GM23248 (cell line): Measurements from ENCODE around the gene GLUL. TPM values are rescaled to one million over a fixed set of nuclear protein-coding genes. Genes with fewer than 3 reads are reported as not detected.
A peak's percentile ranks its signal among the peaks of the same experiment; 100 is the strongest.

Experiments
- DNase-seq: peaks from one replicate; pipeline ENCODE4 v3.0.0-alpha.2; 2015
- H2AFZ ChIP-seq: fragments of 200-600 bp; sonication (generic); 2 replicates; pipeline ENCODE4 v1.6.1; 2016; ENCODE audit warnings: antibody characterized with exemption
- H3F3A ChIP-seq: fragments of 200-600 bp; sonication (generic); 2 replicates; pipeline ENCODE4 v1.6.1; 2016; ENCODE audit warnings: mild to moderate bottlenecking, antibody characterized with exemption, mixed run types; ENCODE audit not compliant: insufficient read depth
- H3K27ac ChIP-seq: fragments of 200-600 bp; sonication (generic); 2 replicates; pipeline ENCODE4 v1.5.1; 2016; ENCODE audit warnings: mild to moderate bottlenecking
- H3K27me3 ChIP-seq: fragments of 200-600 bp; sonication (generic); replicated peaks from 2 replicates; pipeline ENCODE4 v1.6.1; 2016; ENCODE audit warnings: mild to moderate bottlenecking; ENCODE audit not compliant: insufficient read depth
- H3K36me3 ChIP-seq: fragments of 200-600 bp; sonication (generic); 2 replicates; pipeline ENCODE4 v1.6.1; 2016; ENCODE audit warnings: low read depth, mild to moderate bottlenecking
- H3K4me1 ChIP-seq: fragments of 200-600 bp; sonication (generic); 2 replicates; pipeline ENCODE4 v1.6.1; 2016; ENCODE audit warnings: mild to moderate bottlenecking; ENCODE audit not compliant: insufficient read depth
- H3K4me2 ChIP-seq: fragments of 200-600 bp; sonication (generic); one replicate; pipeline ENCODE4 v1.6.1; 2016; ENCODE audit warnings: mild to moderate bottlenecking; ENCODE audit not compliant: unreplicated experiment
- H3K4me3 ChIP-seq: fragments of 200-600 bp; sonication (generic); 2 replicates; pipeline ENCODE4 v1.5.1; 2016; ENCODE audit warnings: mild to moderate bottlenecking
- H3K79me2 ChIP-seq: fragments of 200-600 bp; sonication (generic); 2 replicates; pipeline ENCODE4 v1.6.1; 2016; ENCODE audit warnings: mild to moderate bottlenecking; ENCODE audit not compliant: insufficient read depth
- H3K9ac ChIP-seq: fragments of 200-600 bp; sonication (generic); 2 replicates; pipeline ENCODE4 v1.6.1; 2016; ENCODE audit warnings: mild to moderate bottlenecking
- H3K9me2 ChIP-seq: fragments of 200-600 bp; sonication (generic); 2 replicates; pipeline ENCODE4 v1.6.1; 2016; ENCODE audit warnings: mixed run types, mild to moderate bottlenecking, moderate library complexity; ENCODE audit not compliant: insufficient read depth
- H3K9me3 ChIP-seq: fragments of 200-600 bp; sonication (generic); one replicate; pipeline ENCODE4 v1.6.1; 2017; ENCODE audit warnings: low read depth
- H4K20me1 ChIP-seq: fragments of 200-600 bp; sonication (generic); 2 replicates; pipeline ENCODE4 v1.6.0; 2016; ENCODE audit not compliant: insufficient read depth
- EZH2 ChIP-seq: fragments of 200-600 bp; sonication (generic); IDR thresholded peaks from 2 replicates; pipeline ENCODE4 v1.6.1; 2018; ENCODE audit warnings: antibody characterized with exemption, mild to moderate bottlenecking; ENCODE audit not compliant: insufficient read depth, poor library complexity, severe bottlenecking
- EZH2phosphoT487 ChIP-seq: fragments of 200-600 bp; sonication (generic); IDR thresholded peaks from 2 replicates; pipeline ENCODE4 v1.6.1; 2018; ENCODE audit warnings: antibody characterized with exemption, moderate library complexity, mild to moderate bottlenecking, low read depth; ENCODE audit not compliant: insufficient read depth
- WGBS, 2 experiments: methylation state at CpG; one replicate each; pipeline ENCODE4 v1.1.6; 2015 to 2017; ENCODE audit warnings: low lambda C conversion rate in 2 of 2, low coverage in 1 of 2; ENCODE audit errors: missing lambda C conversion rate in 2 of 2; 5-methylcytosine and 5-hydroxymethylcytosine counted together
- in situ Hi-C: fragments of 300-500 bp; cut with MboI; formaldehyde crosslinking; loops from 2 replicates; pipeline ENCODE4 v1.15.0; 2020
- polyA plus RNA-seq: library from polyadenylated mRNA; unstranded; fragments of >200 nt; fragmentation: Nextera tagmentation; extraction: Ambion mirVana; gene quantifications from 2 replicates; pipeline ENCODE4 v1.2.1, GENCODE V29; 2016
- total RNA-seq: library from RNA; depleted of rRNA; stranded (reverse); fragments of >200 nt; shearing (Covaris generic); gene quantifications from 2 replicates; pipeline ENCODE4 v1.2.3, GENCODE V29; 2014

GLUL gene
- total and polyA plus RNA-seq, 2 experiments from 2014 or later = 119 to 160 TPM

DNA sequence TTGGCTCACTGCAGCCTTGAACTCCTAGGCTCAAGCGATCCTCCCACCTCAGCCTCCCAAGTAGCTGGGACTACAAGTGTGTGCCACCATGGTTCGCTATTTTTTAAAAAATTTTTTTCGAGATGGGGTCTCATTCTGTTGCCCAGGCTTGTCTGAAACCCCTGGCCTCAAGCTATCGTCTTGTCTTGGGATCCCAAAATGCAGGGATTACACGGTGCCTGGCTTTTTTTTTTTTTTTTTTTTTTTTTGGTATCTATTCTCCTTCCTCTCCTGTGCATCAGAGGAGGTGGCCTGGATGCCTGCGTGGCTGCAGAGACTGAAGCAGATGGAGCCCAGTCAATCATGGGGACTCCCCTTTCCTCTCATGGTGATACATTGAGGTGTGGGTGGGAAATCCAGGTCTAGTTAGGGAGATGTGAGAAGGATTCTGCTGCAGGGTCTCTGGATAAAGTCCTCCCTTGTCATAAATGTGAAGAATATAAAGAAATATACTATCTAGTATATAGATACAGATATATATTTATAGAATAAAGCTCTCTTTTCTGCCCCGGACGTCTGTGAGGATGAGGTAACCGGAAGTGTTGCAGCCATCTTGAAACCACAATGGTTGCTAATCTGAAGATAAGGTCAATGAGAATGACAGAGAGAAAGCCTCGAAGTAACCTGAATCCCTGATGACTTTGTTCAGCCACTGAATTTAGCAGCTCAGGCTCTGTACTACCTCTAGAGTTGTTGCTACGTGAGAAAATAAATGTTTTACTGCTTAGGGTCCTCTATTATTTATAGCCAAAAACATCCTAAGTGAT lies 38.9 kb upstream of the GLUL start:
- Histone ChIP-seq H3K9me3 (no peaks in the 10 kb centered on the region), H3K4me3 (no peak overlapping the region), H2AFZ (no peak overlapping the region), H3K9ac (no peak overlapping the region), H3K9me2 (no peaks in the 10 kb centered on the region), H3K4me1 (no peaks in the 10 kb centered on the region), H4K20me1 (no peaks in the 10 kb centered on the region), H3K27ac (no peak overlapping the region), H3K27me3 (0 out of 2 replicates have a peak, but pooled peaks cover 5% of the 10 kb centered on the region), H3K36me3 (no peaks in the 10 kb centered on the region), H3F3A (no peaks in the 10 kb centered on the region), H3K4me2 (no peak overlapping the region), H3K79me2 (no peaks in the 10 kb centered on the region)
- in situ Hi-C loops = no loop called here
- DNase-seq = no peak
- 44 to 48% methylated on average over 11 of the region's 11 CpGs for WGBS, 2 experiments
- TF ChIP-seq EZH2 (no peak), EZH2phosphoT487 (no peak)

DNA sequence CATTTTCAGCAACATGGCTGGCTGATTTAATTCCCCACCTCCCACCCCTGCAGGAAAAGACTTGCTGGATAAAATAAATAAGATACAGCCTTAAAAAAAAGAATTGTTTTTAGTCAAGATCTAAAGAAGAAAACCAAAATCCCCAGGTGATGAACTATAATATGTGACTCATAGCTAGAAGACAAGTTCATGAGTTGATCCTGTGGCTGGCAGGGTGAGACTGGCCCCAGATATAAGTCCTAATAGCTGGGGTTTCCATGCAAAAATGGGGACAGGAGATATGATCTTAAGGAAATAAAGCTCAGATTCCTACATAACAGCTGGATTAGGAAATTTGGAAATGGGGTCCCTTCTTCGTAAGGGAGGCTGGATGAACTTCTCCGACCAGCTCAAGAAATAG lies 36.5 kb upstream of the GLUL start:
- H3K79me2 ChIP-seq = no peaks in the 10 kb centered on the region
- no peaks in the 10 kb centered on the region for H3K36me3 ChIP-seq
- H3K4me3 ChIP-seq = no peak overlapping the region
- TF ChIP-seq EZH2phosphoT487 (no peak), EZH2 (no peak)
- no peak overlapping the region for H3K27ac ChIP-seq
- no peak overlapping the region for H3K9ac ChIP-seq
- in situ Hi-C loops = no loop called here
- 0 out of 2 replicates have a peak, but pooled peaks cover 7% of the 10 kb centered on the region for H3K27me3 ChIP-seq
- no peaks in the 10 kb centered on the region for H4K20me1 ChIP-seq
- H3K9me3 ChIP-seq = no peaks in the 10 kb centered on the region
- no peaks in the 10 kb centered on the region for H3F3A ChIP-seq
- no peak for DNase-seq
- no peak overlapping the region for H2AFZ ChIP-seq
- WGBS, 2 experiments = 63 to 85% methylated on average over 2 of the region's 2 CpGs
- no peak overlapping the region for H3K4me2 ChIP-seq
- no peaks in the 10 kb centered on the region for H3K4me1 ChIP-seq
- no peaks in the 10 kb centered on the region for H3K9me2 ChIP-seq

DNA sequence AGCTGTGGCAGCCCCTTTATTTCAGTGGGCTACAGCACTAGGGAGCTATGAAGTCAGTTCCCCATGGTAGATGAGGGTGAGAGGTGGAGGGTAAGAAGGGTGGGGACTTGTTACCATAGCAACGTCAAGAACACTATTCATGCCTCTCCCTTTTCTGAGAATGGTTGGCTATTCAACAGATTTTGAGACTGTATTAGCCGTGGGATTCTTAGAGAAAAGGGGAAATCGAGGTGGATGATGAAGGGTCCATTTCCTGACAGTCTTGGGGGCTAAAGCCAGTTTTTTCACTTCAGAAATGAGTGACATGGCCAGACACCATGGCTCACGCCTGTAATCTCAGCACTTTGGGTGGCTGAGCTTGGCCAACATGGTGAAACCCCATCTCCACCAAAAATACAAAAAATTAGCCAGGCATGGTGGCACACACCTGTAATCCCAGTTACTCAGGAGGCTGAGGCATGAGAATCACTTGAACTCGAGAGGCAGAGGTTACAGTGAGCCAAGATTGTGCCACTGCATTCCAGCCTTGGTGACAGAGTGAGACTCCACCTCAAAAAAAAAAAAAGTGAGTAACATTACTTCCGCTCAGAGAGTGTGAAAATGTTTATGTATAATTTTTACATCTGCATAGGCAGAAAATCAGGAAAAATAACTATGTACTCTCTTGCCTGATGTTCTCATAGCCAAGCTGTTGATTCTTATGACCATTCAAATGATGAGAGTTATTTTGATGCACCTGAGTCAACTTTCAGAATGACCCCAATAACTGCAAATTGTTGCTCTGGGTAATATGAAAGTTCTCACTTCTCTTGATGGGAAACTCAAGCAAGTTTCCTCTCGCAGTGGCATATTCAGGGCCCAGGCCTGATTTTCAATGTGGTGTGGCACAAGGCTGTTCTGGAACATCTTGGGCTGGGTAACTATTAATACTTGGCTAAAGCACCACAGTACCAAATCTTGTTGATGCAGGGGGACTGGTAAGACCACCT lies 35.1 kb upstream of the GLUL start:
- H3K4me3 ChIP-seq = no peak overlapping the region
- no peak overlapping the region for H2AFZ ChIP-seq
- no peaks in the 10 kb centered on the region for H3K79me2 ChIP-seq
- H3K27me3 ChIP-seq = peaks cover 7% of the 10 kb centered on the region; the same call in 1 of the 2 replicates
- H3K9me2 ChIP-seq = no peaks in the 10 kb centered on the region
- H3K27ac ChIP-seq = no peak overlapping the region
- no peak overlapping the region for H3K4me2 ChIP-seq
- H3K4me1 ChIP-seq = no peaks in the 10 kb centered on the region
- DNase-seq = no peak
- H3K36me3 ChIP-seq = no peaks in the 10 kb centered on the region
- H3K9me3 ChIP-seq = no peaks in the 10 kb centered on the region
- no peaks in the 10 kb centered on the region for H4K20me1 ChIP-seq
- TF ChIP-seq EZH2phosphoT487 = no peak
- no peak for TF ChIP-seq EZH2
- H3K9ac ChIP-seq = no peak overlapping the region
- WGBS, 2 experiments = 44 to 45% methylated on average over 7 of the region's 7 CpGs
- in situ Hi-C loops = no loop called here
- H3F3A ChIP-seq = no peaks in the 10 kb centered on the region

DNA sequence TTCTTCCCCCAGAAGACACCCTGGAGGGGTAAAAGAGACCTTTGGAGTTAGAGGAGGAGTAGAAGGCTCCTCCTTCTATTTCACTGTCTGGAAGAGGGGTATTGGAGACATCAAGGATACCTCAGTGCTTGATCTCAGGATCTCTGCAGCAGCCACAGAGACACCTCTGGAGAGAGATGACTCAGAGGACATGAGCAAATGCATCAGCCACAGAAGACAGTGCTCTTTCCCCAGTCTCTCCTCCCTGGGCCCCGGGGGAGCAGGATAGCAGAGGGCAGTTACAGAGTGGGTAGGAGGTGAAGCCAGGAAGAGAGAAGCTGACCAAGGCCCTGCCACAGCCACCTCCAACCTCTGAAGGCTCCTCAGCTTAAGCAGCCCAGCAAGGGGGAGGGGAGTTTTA lies 24.2 kb upstream of the GLUL start:
- Histone ChIP-seq H3K27ac (no peak overlapping the region), H3K4me2 (no peak overlapping the region), H3K36me3 (no peaks in the 10 kb centered on the region), H3K9ac (no peak overlapping the region), H3K79me2 (no peaks in the 10 kb centered on the region), H3K4me1 (no peaks in the 10 kb centered on the region), H3K9me2 (no peaks in the 10 kb centered on the region), H4K20me1 (no peaks in the 10 kb centered on the region), H3K4me3 (no peak overlapping the region), H2AFZ (no peak overlapping the region), H3K9me3 (no peaks in the 10 kb centered on the region), H3F3A (no peaks in the 10 kb centered on the region), H3K27me3 (no peaks in the 10 kb centered on the region)
- in situ Hi-C loops = loop anchor here (25.0 kb wide), 1 partner anchor 928 kb away; the partner anchor contains the start of gene CACNA1E
- TF ChIP-seq EZH2 = no peak
- no peak for TF ChIP-seq EZH2phosphoT487
- DNase-seq = peak; percentile 41
- WGBS, 2 experiments = 53 to 56% methylated on average over 1 of the region's 1 CpG
